Adrenal gland (tissue), 12 donors: ENCODE data around the gene PTPRD. TPM values are rescaled to one million over a fixed set of nuclear protein-coding genes. Genes with fewer than 3 reads are reported as not detected.

Experiments used
- DNase-seq, 7 donors: peaks; one replicate each; pipeline ENCODE4 v3.0.0-alpha.2; 2019 to 2020
- H3K27ac ChIP-seq, 5 donors: fragments of 200-600 bp; sonication (generic) in 4 of 5; 1 replicate in 3 of 5; 2 replicates in 2 of 5; pipeline versions ENCODE4 v1.5.1 to v1.8.0; 2016 to 2020; ENCODE audit warnings: mild to moderate bottlenecking in 1 of 5
- H3K27me3 ChIP-seq: fragments of 200-600 bp; 2 replicates; pipeline ENCODE4 v1.8.0; 2021
- H3K36me3 ChIP-seq, 2 donors: fragments of 200-600 bp; replicated peaks in 1 of 2; 1 replicate in 1 of 2; 2 replicates in 1 of 2; pipeline versions ENCODE4 v1.5.1 to v1.8.0; 2018 to 2022
- H3K4me1 ChIP-seq, 2 donors: fragments of 200-600 bp; replicated peaks in 1 of 2; 1 replicate in 1 of 2; 2 replicates in 1 of 2; pipeline versions ENCODE4 v1.5.1 to v1.8.0; 2018 to 2021
- H3K4me3 ChIP-seq, 4 donors: fragments of 200-600 bp; sonication (generic) in 3 of 4; one replicate each; pipeline ENCODE4 v1.5.1; 2016 to 2018
- H3K9me3 ChIP-seq, 3 donors: fragments of 200-600 bp; sonication (generic) in 1 of 3; replicated peaks in 1 of 3; 1 replicate in 2 of 3; 2 replicates in 1 of 3; pipeline versions ENCODE4 v1.5.1 to v1.8.0; 2016 to 2021
- CTCF ChIP-seq, 6 experiments: fragments of 450-650 bp in 4 of 6; fragments of 200-600 bp in 2 of 6; sonication (generic) in 1 of 6; IDR thresholded peaks; 1 replicate in 5 of 6; 2 replicates in 1 of 6; pipeline versions ENCODE4 v1.5.1 to v1.8.0; 2016 to 2021; ENCODE audit warnings: antibody characterized with exemption in 6 of 6, mild to moderate bottlenecking in 2 of 6, moderate library complexity in 1 of 6
- POLR2A ChIP-seq, 2 donors: fragments of 450-650 bp; IDR thresholded peaks; one replicate each; pipeline ENCODE4 v1.6.1; 2017; ENCODE audit warnings: antibody characterized with exemption in 2 of 2, mild to moderate bottlenecking in 2 of 2, moderate library complexity in 1 of 2
- WGBS, 4 donors: extraction: QIAGEN DNeasy Blood & Tissue Kit in 2 of 4; methylation state at CpG; one replicate each; pipeline versions ENCODE4 v1.1.5 to v1.1.7; 2013 to 2017; 5-methylcytosine and 5-hydroxymethylcytosine counted together
- intact Hi-C, 2 donors: fragments of 100-400 bp; cut with DNase I; formaldehyde crosslinking; loops; one replicate each; pipeline versions ENCODE4 v1.14.1 to v1.15.0; 2022 to 2023
- polyA plus RNA-seq, 3 donors: library from polyadenylated mRNA; stranded (reverse); fragments of 200-250 nt in 2 of 3; fragments of 350-450 nt in 1 of 3; fragmentation: Illumina TruSeq in 1 of 3; extraction: RNeasy Lipid Tissue Mini Kit (QIAGEN cat#74804) in 1 of 3; gene quantifications; one replicate each; pipeline ENCODE4 v1.2.3, GENCODE V29; 2013 to 2014
- total RNA-seq, 9 donors: library from RNA; depleted of rRNA in 4 of 9; stranded (reverse); fragments of >200 nt in 4 of 9; fragments of 120-200 nt in 1 of 9; fragmentation: NEBNext Ultra II Directional in 1 of 9; extraction: Animal tissue kit (Norgen Biotek cat#: 25700) in 1 of 9; gene quantifications; one replicate each; pipeline versions ENCODE4 v1.1.0 to v1.2.4, GENCODE V29; 2013 to 2023
- donor health status: healthy with polysubstance abuse.
- donor health status: Bipolar disorder and iron deficiency.
- donor health status: DM: yes; HTN: yes; CAD: no.
- donor health status: DM: no; HTN: no; CAD: no.
- donor health status: DM: no; HTN: no; CAD: no.
- donor health status: DM: yes; HTN: yes; CAD: no.

PTPRD gene
- total and polyA plus RNA-seq, 12 donors = 0.61 to 71.2 (median 4.5) TPM

DNA sequence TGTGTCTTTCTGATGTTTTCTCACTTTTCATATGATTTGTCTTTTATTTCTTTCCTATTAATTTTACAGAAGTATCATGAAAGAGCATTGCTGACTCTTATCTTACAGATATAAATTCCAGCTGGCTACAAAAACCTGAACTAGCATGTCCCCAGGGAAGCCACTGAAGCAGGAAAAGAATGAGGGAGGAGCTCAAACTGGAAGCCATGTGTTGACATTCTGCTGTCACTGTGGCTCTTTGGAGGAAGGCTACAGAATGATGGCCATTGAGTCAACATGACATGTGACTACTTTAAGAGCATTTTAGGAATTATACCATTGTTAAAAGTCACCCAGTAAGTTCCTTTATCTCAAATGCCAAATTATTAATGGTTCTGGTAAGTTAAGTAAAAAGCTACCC, 2174.9 kb downstream of the PTPRD start:
- TF ChIP-seq POLR2A (IDR thresholded peaks at IDR 0.05) (no peak), CTCF (IDR thresholded peaks at IDR 0.05) (no peak)
- Histone ChIP-seq H3K27ac (no peak overlapping the region), H3K27me3 (no peaks in the 10 kb centered on the region), H3K4me1 (no peaks in the 10 kb centered on the region), H3K36me3 (no peaks in the 10 kb centered on the region), H3K9me3 (no peaks in the 10 kb centered on the region), H3K4me3 (no peak overlapping the region)
- intact Hi-C loops = no loop called here
- no peak for DNase-seq

GRCh38 chr9:8437259-8437658, 2175.5 kb downstream of the PTPRD start:
- no peak for DNase-seq
- no peak for TF ChIP-seq POLR2A (IDR thresholded peaks at IDR 0.05)
- TF ChIP-seq CTCF (IDR thresholded peaks at IDR 0.05) = no peak
- 72 to 82% (median 76%) methylated on average over 4 of the region's 4 CpGs for WGBS, 4 donors

DNA sequence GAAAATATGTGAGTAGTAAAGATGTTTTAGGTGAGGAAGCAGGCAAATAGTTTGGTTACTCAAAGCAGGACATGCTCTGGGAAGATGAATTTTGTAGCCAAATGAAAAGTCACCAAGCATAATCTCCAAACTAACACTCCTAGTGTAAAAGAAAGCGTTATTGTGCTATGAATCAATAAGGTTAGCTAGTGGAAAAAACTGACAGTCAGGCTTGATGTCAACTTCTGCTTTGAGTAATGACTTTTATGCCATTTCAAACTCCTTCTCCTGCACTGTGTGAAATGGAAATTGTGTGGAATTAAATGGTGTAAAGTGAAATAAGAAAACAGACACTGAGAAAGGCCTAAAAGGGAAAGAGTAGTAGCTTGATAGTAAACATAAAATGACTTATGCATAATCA, 2176.0 kb downstream of the PTPRD start:
- no peaks in the 10 kb centered on the region for H3K4me1 ChIP-seq
- WGBS, 4 donors = 55 to 80% (median 69%) methylated on average over 1 of the region's 1 CpG
- no peaks in the 10 kb centered on the region for H3K27me3 ChIP-seq
- no peaks in the 10 kb centered on the region for H3K9me3 ChIP-seq
- no peak for DNase-seq
- H3K36me3 ChIP-seq = no peaks in the 10 kb centered on the region
- no peak for TF ChIP-seq POLR2A (IDR thresholded peaks at IDR 0.05)
- TF ChIP-seq CTCF (IDR thresholded peaks at IDR 0.05) = no peak
- no peak overlapping the region for H3K27ac ChIP-seq
- intact Hi-C loops = no loop called here
- no peak overlapping the region for H3K4me3 ChIP-seq

More at GRCh38 chr9:8437259-8437658, 2175.5 kb downstream of the PTPRD start:
- no peaks in the 10 kb centered on the region for H3K4me1 ChIP-seq
- intact Hi-C loops = no loop called here
- H3K27ac ChIP-seq = no peak overlapping the region
- H3K9me3 ChIP-seq = no peaks in the 10 kb centered on the region
- H3K36me3 ChIP-seq = no peaks in the 10 kb centered on the region
- H3K4me3 ChIP-seq = no peak overlapping the region
- no peaks in the 10 kb centered on the region for H3K27me3 ChIP-seq

- Histone ChIP-seq H3K27ac (no peak overlapping the region), H3K36me3 (no peaks in the 10 kb centered on the region), H3K4me3 (no peak overlapping the region), H3K4me1 (no peaks in the 10 kb centered on the region), H3K27me3 (no peaks in the 10 kb centered on the region), H3K9me3 (no peaks in the 10 kb centered on the region)
- DNase-seq = no peak
- intact Hi-C loops = no loop called here
- TF ChIP-seq POLR2A (IDR thresholded peaks at IDR 0.05) (no peak), CTCF (IDR thresholded peaks at IDR 0.05) (no peak)
- WGBS, 4 donors = 93 to 95% (median 94%) methylated on average over 3 of the region's 3 CpGs
Measured at GRCh38 chr9:8434621-8435020, 2178.2 kb downstream of the PTPRD start.
